Neuronal stem cell (in vitro differentiated cells): ENCODE data around the gene MORF4L2.
A peak's percentile ranks its signal among the peaks of the same experiment; 100 is the strongest.
"Not testable (repeated sequence)": the region's sequence is repeated elsewhere in the genome, so short reads cannot be mapped to it uniquely, and the experiment has no call there.

Experiments used
- DNase-seq: peaks from one replicate; pipeline ENCODE4 v3.0.0-alpha.2; 2013; ENCODE audit warnings: low spot score
- H2AFZ ChIP-seq: one replicate; pipeline ENCODE4 v1.6.1; 2013; ENCODE audit warnings: mild to moderate bottlenecking, low read length, inconsistent platforms
- H2AK5ac ChIP-seq: 2 replicates; pipeline ENCODE4 v1.6.1; 2013; ENCODE audit warnings: low read depth, mild to moderate bottlenecking, inconsistent platforms, low read length, moderate library complexity, mixed read lengths
- H2BK120ac ChIP-seq: 2 replicates; pipeline ENCODE4 v1.6.1; 2013; ENCODE audit warnings: low read depth, mild to moderate bottlenecking, inconsistent platforms, low read length, moderate library complexity, mixed read lengths
- H2BK12ac ChIP-seq: one replicate; pipeline ENCODE4 v1.6.1; 2013; ENCODE audit warnings: low read length, inconsistent platforms
- H2BK15ac ChIP-seq: 2 replicates; pipeline ENCODE4 v1.6.1; 2013; ENCODE audit warnings: mild to moderate bottlenecking, low read length, inconsistent platforms, mixed read lengths
- H2BK5ac ChIP-seq: one replicate; pipeline ENCODE4 v1.6.1; 2013; ENCODE audit warnings: inconsistent platforms, mild to moderate bottlenecking, low read length, moderate library complexity
- H3K14ac ChIP-seq: one replicate; pipeline ENCODE4 v1.6.1; 2013; ENCODE audit warnings: low read length, inconsistent platforms
- H3K18ac ChIP-seq: 2 replicates; pipeline ENCODE4 v1.6.1; 2013; ENCODE audit warnings: low read length, inconsistent platforms
- H3K23ac ChIP-seq: 2 replicates; pipeline ENCODE4 v1.6.1; 2013; ENCODE audit warnings: low read depth, mild to moderate bottlenecking, mixed read lengths, low read length, inconsistent platforms; ENCODE audit not compliant: poor library complexity
- H3K27ac ChIP-seq: replicated peaks from 3 replicates; pipeline ENCODE4 v1.5.1; 2013; ENCODE audit warnings: low read length, inconsistent platforms
- H3K27me3 ChIP-seq, 3 experiments: 2 replicates each; pipeline ENCODE4 v1.6.1; 2013; ENCODE audit warnings: low read length in 3 of 3, mild to moderate bottlenecking in 2 of 3, inconsistent platforms in 1 of 3, low read depth in 1 of 3, mixed read lengths in 1 of 3, moderate library complexity in 1 of 3; ENCODE audit not compliant: control insufficient read depth in 3 of 3, insufficient read depth in 3 of 3
- H3K36me3 ChIP-seq, 2 donors: replicated peaks in 1 of 2; 2 replicates each; pipeline ENCODE4 v1.6.1; 2013; ENCODE audit warnings: low read length in 2 of 2; ENCODE audit not compliant: control insufficient read depth in 2 of 2, insufficient read depth in 2 of 2
- H3K4ac ChIP-seq: 2 replicates; pipeline ENCODE4 v1.6.1; 2013; ENCODE audit warnings: inconsistent platforms, mild to moderate bottlenecking, low read length, moderate library complexity
- H3K4me1 ChIP-seq, 2 donors: 1 replicate in 1 of 2; 2 replicates in 1 of 2; pipeline ENCODE4 v1.6.1; 2013; ENCODE audit warnings: low read length in 2 of 2, low read depth in 1 of 2; ENCODE audit not compliant: control insufficient read depth in 2 of 2, insufficient read depth in 1 of 2
- H3K4me2 ChIP-seq: one replicate; pipeline ENCODE4 v1.6.1; 2013; ENCODE audit warnings: mild to moderate bottlenecking, low read length, inconsistent platforms; ENCODE audit not compliant: insufficient read depth, poor library complexity, severe bottlenecking
- H3K4me3 ChIP-seq, 2 donors: 2 replicates each; pipeline ENCODE4 v1.5.1; 2013; ENCODE audit warnings: low read length in 2 of 2, mild to moderate bottlenecking in 2 of 2, inconsistent platforms in 1 of 2, moderate library complexity in 1 of 2
- H3K79me1 ChIP-seq: one replicate; pipeline ENCODE4 v1.6.1; 2013; ENCODE audit warnings: low read depth, mild to moderate bottlenecking, inconsistent platforms, low read length, moderate library complexity
- H3K9ac ChIP-seq: one replicate; pipeline ENCODE4 v1.6.1; 2013; ENCODE audit warnings: mild to moderate bottlenecking, low read depth, low read length, inconsistent platforms; ENCODE audit not compliant: poor library complexity
- H3K9me3 ChIP-seq, 2 donors: replicated peaks in 1 of 2; 2 replicates each; pipeline versions ENCODE3 to v1.6.1; 2013; ENCODE audit warnings: low read length in 2 of 2, mild to moderate bottlenecking in 2 of 2, inconsistent platforms in 1 of 2, low read depth in 1 of 2, mixed read lengths in 1 of 2, moderate library complexity in 1 of 2; ENCODE audit not compliant: control insufficient read depth in 2 of 2, insufficient read depth in 1 of 2
- H4K8ac ChIP-seq: one replicate; pipeline ENCODE4 v1.6.1; 2013; ENCODE audit warnings: low read depth, mild to moderate bottlenecking, inconsistent platforms, low read length, moderate library complexity
- H4K91ac ChIP-seq: one replicate; pipeline ENCODE4 v1.6.1; 2013; ENCODE audit warnings: low read length, low read depth, mild to moderate bottlenecking, inconsistent platforms; ENCODE audit not compliant: poor library complexity
- WGBS, 2 donors: extraction: QIAGEN DNeasy Blood & Tissue Kit; methylation state at CpG; one replicate each; pipeline ENCODE4 v1.1.7; 2013; ENCODE audit warnings: missing lambda C conversion rate in 2 of 2, mixed read lengths in 1 of 2; ENCODE audit not compliant: insufficient read length in 2 of 2, insufficient replicate concordance in 1 of 2; ENCODE audit errors: extremely low coverage in 2 of 2; 5-methylcytosine and 5-hydroxymethylcytosine counted together

Gene MORF4L2

DNA sequence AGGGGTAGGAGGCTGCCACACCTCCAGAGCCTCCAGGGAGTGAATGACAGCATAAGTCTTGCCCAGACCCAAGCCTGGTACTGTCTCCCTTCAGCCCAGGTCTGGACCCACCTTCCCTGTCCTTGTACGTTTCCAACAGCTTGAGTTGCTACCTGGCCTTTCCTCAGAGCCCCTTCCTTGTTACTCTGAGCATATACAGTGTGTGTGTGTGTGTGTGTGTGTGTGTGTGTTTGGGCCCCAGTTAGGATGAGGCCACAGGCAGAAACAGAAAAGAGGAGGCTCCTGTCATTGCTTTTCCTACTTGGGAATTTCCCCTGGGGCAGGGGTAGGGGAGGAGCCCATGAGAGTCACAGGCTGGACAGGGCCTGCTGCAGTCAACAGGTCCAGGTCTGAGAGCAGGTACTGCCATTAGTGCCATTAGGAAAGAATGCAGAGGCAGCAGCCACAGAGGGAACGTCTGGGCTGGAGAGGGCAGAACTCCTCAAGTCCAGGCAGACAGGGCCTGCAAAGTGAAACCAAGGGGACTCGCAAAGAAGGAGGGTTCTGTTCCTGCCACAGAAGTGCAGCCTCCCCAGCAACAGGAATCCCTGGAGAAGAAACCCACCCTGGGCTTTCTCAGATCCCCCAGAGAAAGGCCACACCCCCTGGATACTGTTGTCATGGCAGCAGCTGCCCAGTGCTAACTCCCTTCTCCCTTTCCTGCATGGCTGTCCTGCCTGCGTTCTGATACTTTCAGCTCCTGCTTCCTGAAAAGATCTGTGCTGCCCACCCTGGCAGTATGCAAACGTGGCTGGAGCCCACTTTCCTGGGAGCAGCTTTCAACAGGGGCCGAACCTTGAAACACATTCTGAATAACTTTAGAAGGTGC is 47.8 kb downstream of the MORF4L2 start:
- H3K27me3 ChIP-seq, H3K4me3 ChIP-seq, H2BK15ac ChIP-seq, H2AK5ac ChIP-seq, H3K4ac ChIP-seq, H3K23ac ChIP-seq, H3K18ac ChIP-seq, H2BK120ac ChIP-seq, H4K91ac ChIP-seq, H3K36me3 ChIP-seq, H2BK12ac ChIP-seq, H3K9me3 ChIP-seq, H3K79me1 ChIP-seq, H4K8ac ChIP-seq, H3K4me1 ChIP-seq, H2BK5ac ChIP-seq, H3K9ac ChIP-seq, H3K14ac ChIP-seq: not testable (repeated sequence)
- H3K4me2 ChIP-seq: peak overlapping the region; percentile 25
- DNase-seq: peak; percentile 45
- WGBS, 2 donors: no CpG with 5 or more reads among the region's 6 CpGs
- peak overlapping the region; percentile 68 for H2AFZ ChIP-seq
- H3K27ac ChIP-seq: peak overlapping the region; percentile 56

DNA sequence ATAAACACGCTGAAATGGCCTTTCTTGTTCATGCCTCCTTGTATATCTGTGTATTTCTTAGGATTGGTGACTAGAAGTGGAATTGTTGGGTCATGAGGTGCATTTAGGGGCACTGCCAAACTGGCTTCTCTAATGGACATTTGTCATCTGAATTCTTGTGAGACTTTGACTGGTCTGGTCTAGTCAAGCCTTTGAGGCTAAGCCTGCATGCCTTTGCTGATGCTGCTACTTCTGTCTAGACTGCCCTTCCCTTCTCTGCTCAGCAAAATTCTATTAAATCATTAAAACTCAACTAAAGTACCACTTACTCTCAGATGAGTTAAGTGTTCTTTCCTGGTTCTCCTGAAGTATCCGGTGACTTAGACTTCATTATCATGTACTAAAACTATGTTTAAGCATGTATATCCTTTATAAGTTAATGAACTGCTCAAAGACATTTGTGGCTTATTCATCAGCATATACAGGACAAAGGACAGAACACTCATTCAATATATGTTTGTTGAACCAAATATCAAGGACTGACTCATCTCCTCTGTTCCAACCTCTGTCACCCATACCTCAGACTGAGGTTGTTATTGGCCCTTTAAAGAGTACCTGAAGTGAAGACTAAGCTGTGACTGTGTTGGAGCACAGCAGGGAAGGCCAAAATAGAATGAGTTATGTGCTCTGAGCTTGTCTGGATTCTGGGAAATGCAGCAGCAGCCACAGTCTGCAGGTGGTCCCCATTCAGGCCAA is 48.7 kb downstream of the MORF4L2 start:
- no peak overlapping the region for H4K8ac ChIP-seq
- no peak overlapping the region for H3K18ac ChIP-seq
- no peak overlapping the region for H3K27ac ChIP-seq
- H2AK5ac ChIP-seq: no peak overlapping the region
- H3K9me3 ChIP-seq: no peaks in the 10 kb centered on the region
- H3K4ac ChIP-seq: no peak overlapping the region
- no peak overlapping the region for H2BK120ac ChIP-seq
- no peak overlapping the region for H3K23ac ChIP-seq
- H2BK12ac ChIP-seq: no peak overlapping the region
- no peak overlapping the region for H3K4me2 ChIP-seq
- H4K91ac ChIP-seq: no peak overlapping the region
- no peak overlapping the region for H2BK5ac ChIP-seq
- H3K4me3 ChIP-seq: no peak overlapping the region
- H3K79me1 ChIP-seq: no peaks in the 10 kb centered on the region
- H3K27me3 ChIP-seq: peaks cover 0 to 4% (median 0%) of the 10 kb centered on the region in 3 experiments
- H3K36me3 ChIP-seq: no peaks in the 10 kb centered on the region
- DNase-seq: no peak
- peak overlapping the region; percentile 68 for H2AFZ ChIP-seq
- no peak overlapping the region for H3K14ac ChIP-seq
- no peak overlapping the region for H3K9ac ChIP-seq
- H2BK15ac ChIP-seq: no peak overlapping the region
- WGBS, 2 donors: no CpG with 5 or more reads among the region's 2 CpGs
- peaks cover 5 to 9% of the 10 kb centered on the region in 2 donors for H3K4me1 ChIP-seq

DNA sequence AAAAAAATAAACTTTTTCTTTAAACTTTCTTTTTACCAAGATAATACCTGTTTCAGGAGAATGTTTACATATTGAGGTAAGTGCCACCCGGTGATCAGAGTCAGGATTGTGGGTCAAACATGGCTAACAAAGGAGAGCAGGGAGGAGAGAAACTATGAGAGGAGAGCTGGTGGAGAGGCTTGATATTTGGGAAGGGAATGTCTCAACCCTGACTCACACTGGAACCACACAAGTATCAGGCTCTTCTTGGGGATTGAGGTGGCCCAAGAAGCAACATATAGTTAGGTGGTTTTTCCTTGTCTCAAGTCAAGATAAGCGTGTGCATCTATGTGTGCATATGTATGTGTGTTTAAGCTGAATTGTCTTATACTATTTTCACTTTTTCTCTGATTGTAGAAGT is 51.1 kb downstream of the MORF4L2 start:
- Histone ChIP-seq H3K4ac (no peak overlapping the region), H3K4me2 (no peak overlapping the region), H2AK5ac (no peak overlapping the region), H3K27ac (no peak overlapping the region), H3K9ac (no peak overlapping the region), H3K18ac (no peak overlapping the region), H3K14ac (no peak overlapping the region), H3K23ac (no peak overlapping the region), H3K4me1 (peaks cover 5 to 7% of the 10 kb centered on the region in 2 donors), H3K27me3 (no peaks in the 10 kb centered on the region), H3K36me3 (no peaks in the 10 kb centered on the region), H3K4me3 (no peak overlapping the region), H2BK120ac (no peak overlapping the region), H2AFZ (no peak overlapping the region), H2BK12ac (no peak overlapping the region), H3K79me1 (no peaks in the 10 kb centered on the region), H4K8ac (no peak overlapping the region), H2BK15ac (no peak overlapping the region), H4K91ac (no peak overlapping the region), H3K9me3 (no peaks in the 10 kb centered on the region), H2BK5ac (no peak overlapping the region)
- no peak for DNase-seq
- WGBS, 2 donors: no CpG with 5 or more reads among the region's 2 CpGs

DNA sequence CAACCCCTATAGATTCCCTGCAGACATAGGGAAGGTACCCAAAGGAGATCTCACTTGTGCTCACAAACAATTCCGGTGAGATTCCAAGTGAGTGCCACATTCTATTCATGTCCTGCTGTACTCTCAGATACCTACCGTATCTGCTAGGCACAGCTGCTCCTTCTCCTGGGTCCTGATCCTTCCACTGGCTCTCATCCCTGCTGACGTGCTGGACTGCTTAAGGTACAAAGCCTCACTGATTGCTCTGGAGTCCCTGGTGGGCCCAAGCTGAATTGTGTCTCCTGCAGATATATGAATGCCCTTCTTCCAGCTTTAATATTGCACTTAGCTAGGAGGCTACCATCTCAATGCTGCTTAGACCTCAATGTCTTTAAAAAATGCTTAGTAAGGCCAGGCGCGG is 55.4 kb downstream of the MORF4L2 start:
- Histone ChIP-seq H2BK15ac (no peak overlapping the region), H3K14ac (no peak overlapping the region), H2BK120ac (no peak overlapping the region), H4K91ac (no peak overlapping the region), H2BK12ac (no peak overlapping the region), H3K79me1 (no peaks in the 10 kb centered on the region), H3K27me3 (no peaks in the 10 kb centered on the region), H2AK5ac (no peak overlapping the region), H3K9ac (no peak overlapping the region), H3K4me3 (no peak overlapping the region), H2AFZ (no peak overlapping the region), H3K36me3 (no peaks in the 10 kb centered on the region), H3K18ac (no peak overlapping the region), H4K8ac (no peak overlapping the region), H3K23ac (no peak overlapping the region), H2BK5ac (no peak overlapping the region), H3K27ac (no peak overlapping the region), H3K9me3 (no peaks in the 10 kb centered on the region), H3K4ac (no peak overlapping the region), H3K4me2 (no peak overlapping the region), H3K4me1 (peaks cover 0 to 2% of the 10 kb centered on the region in 2 donors)
- DNase-seq: no peak
- WGBS, 2 donors: no CpG with 5 or more reads among the region's 5 CpGs
